GM23338 (cell line): Measurements from ENCODE around the gene DOCK4. TPM values are rescaled to one million over a fixed set of nuclear protein-coding genes. Genes with fewer than 3 reads are reported as not detected.

Source experiments
- ATAC-seq: fragments of 200-7000 bp; cut with Tn5 transposase; 3 replicates; pipeline ENCODE4 v1.9.1; 2020
- DNase-seq: peaks from one replicate; pipeline ENCODE4 v3.0.0-alpha.2; 2015; ENCODE audit warnings: low spot score
- H2AFZ ChIP-seq: fragments of 200-600 bp; sonication (generic); 2 replicates; pipeline ENCODE4 v1.8.0; 2016; ENCODE audit warnings: antibody characterized with exemption, mild to moderate bottlenecking, moderate library complexity
- H3F3A ChIP-seq: fragments of 200-600 bp; sonication (generic); replicated peaks from 2 replicates; pipeline ENCODE4 v1.8.0; 2017; ENCODE audit warnings: antibody characterized with exemption, mixed run types, low read depth
- H3K27ac ChIP-seq: fragments of 200-600 bp; sonication (generic); 2 replicates; pipeline ENCODE4 v1.6.1; 2016; ENCODE audit warnings: low read depth
- H3K27me3 ChIP-seq: fragments of 200-600 bp; sonication (generic); 2 replicates; pipeline ENCODE4 v1.8.0; 2016; ENCODE audit warnings: mild to moderate bottlenecking, mixed run types, moderate library complexity; ENCODE audit not compliant: insufficient read depth
- H3K36me3 ChIP-seq: fragments of 200-600 bp; sonication (generic); 2 replicates; pipeline ENCODE4 v1.8.0; 2016; ENCODE audit warnings: mild to moderate bottlenecking; ENCODE audit not compliant: insufficient read depth
- H3K4me1 ChIP-seq: fragments of 200-600 bp; sonication (generic); 2 replicates; pipeline ENCODE4 v1.8.0; 2016; ENCODE audit warnings: mild to moderate bottlenecking, moderate library complexity; ENCODE audit not compliant: insufficient read depth
- H3K4me2 ChIP-seq: fragments of 200-600 bp; sonication (generic); 2 replicates; pipeline ENCODE4 v1.7.1; 2017; ENCODE audit warnings: mixed run types
- H3K4me3 ChIP-seq: fragments of 200-600 bp; sonication (generic); 2 replicates; pipeline ENCODE4 v1.6.1; 2016; ENCODE audit warnings: mixed run types
- H3K79me2 ChIP-seq: fragments of 200-600 bp; sonication (generic); replicated peaks from 2 replicates; pipeline ENCODE4 v1.8.0; 2017; ENCODE audit warnings: mild to moderate bottlenecking; ENCODE audit not compliant: insufficient read depth
- H3K9me2 ChIP-seq: fragments of 200-600 bp; sonication (generic); 2 replicates; pipeline ENCODE4 v1.8.0; 2017; ENCODE audit not compliant: insufficient read depth
- H4K20me1 ChIP-seq: fragments of 200-600 bp; sonication (generic); replicated peaks from 2 replicates; pipeline ENCODE4 v1.8.0; 2017; ENCODE audit warnings: mild to moderate bottlenecking; ENCODE audit not compliant: insufficient read depth
- H3K27ac Mint-ChIP-seq: 2 replicates; pipeline ENCODE4 v1.8.0; 2020; ENCODE audit warnings: inconsistent platforms, mild to moderate bottlenecking, moderate library complexity, mixed read lengths
- H3K27me3 Mint-ChIP-seq: 3 replicates; pipeline ENCODE4 v1.8.0; 2022; ENCODE audit warnings: low read depth, mild to moderate bottlenecking, moderate library complexity, mixed read lengths, inconsistent platforms; ENCODE audit not compliant: insufficient read depth, poor library complexity
- H3K36me3 Mint-ChIP-seq: 3 replicates; pipeline ENCODE4 v1.8.0; 2021; ENCODE audit warnings: low read depth, mild to moderate bottlenecking, inconsistent platforms, moderate library complexity, mixed read lengths
- H3K4me1 Mint-ChIP-seq: 3 replicates; pipeline ENCODE4 v1.8.0; 2020; ENCODE audit warnings: mild to moderate bottlenecking, inconsistent platforms, mixed read lengths
- H3K4me3 Mint-ChIP-seq: 3 replicates; pipeline ENCODE4 v1.8.0; 2021; ENCODE audit warnings: moderate library complexity, mild to moderate bottlenecking, inconsistent platforms, mixed read lengths
- H3K9me3 Mint-ChIP-seq: 3 replicates; pipeline ENCODE4 v1.8.0; 2020; ENCODE audit warnings: moderate library complexity, mild to moderate bottlenecking, inconsistent platforms, mixed read lengths
- CREB1 ChIP-seq: fragments of 250-450 bp; sonication (Bioruptor Pico); IDR thresholded peaks from 2 replicates; pipeline ENCODE4 v1.5.0; 2020; ENCODE audit warnings: low read depth, mild to moderate bottlenecking, moderate library complexity
- EZH2 ChIP-seq: fragments of 200-600 bp; sonication (generic); IDR thresholded peaks from one replicate; pipeline ENCODE4 v1.8.0; 2017; ENCODE audit warnings: antibody characterized with exemption, mild to moderate bottlenecking, low read depth; ENCODE audit not compliant: unreplicated experiment
- EZH2phosphoT487 ChIP-seq: fragments of 200-600 bp; sonication (generic); IDR thresholded peaks from one replicate; pipeline ENCODE4 v1.8.1; 2018; ENCODE audit warnings: antibody characterized with exemption; ENCODE audit not compliant: unreplicated experiment
- JUNB ChIP-seq: IDR thresholded peaks from one replicate; pipeline ENCODE4 v1.6.1; 2016; ENCODE audit warnings: antibody characterized with exemption; ENCODE audit not compliant: unreplicated experiment
- NANOG ChIP-seq: IDR thresholded peaks from 2 replicates; pipeline ENCODE4 v1.6.1; 2016; ENCODE audit warnings: antibody characterized with exemption, borderline replicate concordance
- STAT1 ChIP-seq: IDR thresholded peaks from one replicate; pipeline ENCODE4 v1.6.1; 2016; ENCODE audit warnings: antibody characterized with exemption; ENCODE audit not compliant: unreplicated experiment
- ZNF114 ChIP-seq: fragments of 250-450 bp; sonication (Bioruptor Pico); IDR thresholded peaks from 2 replicates; pipeline ENCODE4 v1.5.0; 2020; ENCODE audit warnings: mild to moderate bottlenecking, moderate library complexity
- ZNF331 ChIP-seq: fragments of 250-450 bp; sonication (Bioruptor Pico); IDR thresholded peaks from 2 replicates; pipeline ENCODE4 v1.5.0; 2020; ENCODE audit warnings: low read depth, mild to moderate bottlenecking, moderate library complexity
- polyA plus RNA-seq: library from polyadenylated mRNA; unstranded; fragments of >200 nt; fragmentation: Nextera tagmentation; extraction: Ambion mirVana; gene quantifications from 2 replicates; pipeline ENCODE4 v1.2.1, GENCODE V29; 2016
- total RNA-seq: library from RNA; depleted of rRNA; stranded (reverse); fragments of >200 nt; shearing (Covaris generic); gene quantifications from 2 replicates; pipeline ENCODE4 v1.2.3, GENCODE V29; 2014
- TF ChIP-seq, protein P1 (sequence below): IDR thresholded peaks from 2 replicates; pipeline ENCODE4 v1.6.1; 2016; ENCODE audit warnings: antibody characterized with exemption
- TF ChIP-seq, protein P2 (sequence below): fragments of 250-450 bp; sonication (Bioruptor Pico); IDR thresholded peaks from 2 replicates; pipeline ENCODE4 v1.5.0; 2020; ENCODE audit warnings: mild to moderate bottlenecking, moderate library complexity
- TF ChIP-seq, protein P3 (sequence below), 2 experiments: fragments of 200-600 bp in 1 of 2; sonication (generic) in 1 of 2; conservative IDR thresholded peaks; 2 replicates each; pipeline versions ENCODE4 v1.5.1 to v1.6.1; 2016 to 2017; ENCODE audit warnings: antibody characterized with exemption in 2 of 2, low read depth in 2 of 2, mild to moderate bottlenecking in 2 of 2, moderate library complexity in 1 of 2
- TF ChIP-seq, protein P4 (sequence below): IDR thresholded peaks from one replicate; pipeline ENCODE4 v1.6.1; 2018; ENCODE audit warnings: antibody characterized with exemption; ENCODE audit not compliant: unreplicated experiment

Gene DOCK4
- total and polyA plus RNA-seq, 2 experiments from 2014 or later = 6.3 to 33.8 TPM

DNA sequence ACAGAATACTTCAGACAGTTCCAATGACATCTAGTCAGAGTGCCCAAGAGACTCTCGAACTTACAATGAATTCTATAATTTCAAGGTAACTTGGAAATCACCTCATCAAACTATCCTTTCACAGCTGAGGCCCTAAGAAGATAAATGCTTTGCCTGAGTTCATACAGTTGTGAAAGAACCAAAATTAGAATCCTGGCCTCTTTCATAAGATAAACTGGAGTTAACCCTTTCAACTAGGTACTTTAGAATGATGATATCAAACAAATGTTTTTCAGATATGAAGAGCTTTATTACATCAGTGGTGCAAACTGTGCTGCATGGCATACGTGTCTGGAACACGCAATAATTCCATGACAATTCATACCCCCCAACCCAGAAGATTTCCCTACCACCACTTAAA lies 17.9 kb downstream of the DOCK4 start (continued):
- TF ChIP-seq, protein P1, sequence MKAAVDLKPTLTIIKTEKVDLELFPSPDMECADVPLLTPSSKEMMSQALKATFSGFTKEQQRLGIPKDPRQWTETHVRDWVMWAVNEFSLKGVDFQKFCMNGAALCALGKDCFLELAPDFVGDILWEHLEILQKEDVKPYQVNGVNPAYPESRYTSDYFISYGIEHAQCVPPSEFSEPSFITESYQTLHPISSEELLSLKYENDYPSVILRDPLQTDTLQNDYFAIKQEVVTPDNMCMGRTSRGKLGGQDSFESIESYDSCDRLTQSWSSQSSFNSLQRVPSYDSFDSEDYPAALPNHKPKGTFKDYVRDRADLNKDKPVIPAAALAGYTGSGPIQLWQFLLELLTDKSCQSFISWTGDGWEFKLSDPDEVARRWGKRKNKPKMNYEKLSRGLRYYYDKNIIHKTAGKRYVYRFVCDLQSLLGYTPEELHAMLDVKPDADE = no peak
- TF ChIP-seq EZH2phosphoT487 = no peak

DNA sequence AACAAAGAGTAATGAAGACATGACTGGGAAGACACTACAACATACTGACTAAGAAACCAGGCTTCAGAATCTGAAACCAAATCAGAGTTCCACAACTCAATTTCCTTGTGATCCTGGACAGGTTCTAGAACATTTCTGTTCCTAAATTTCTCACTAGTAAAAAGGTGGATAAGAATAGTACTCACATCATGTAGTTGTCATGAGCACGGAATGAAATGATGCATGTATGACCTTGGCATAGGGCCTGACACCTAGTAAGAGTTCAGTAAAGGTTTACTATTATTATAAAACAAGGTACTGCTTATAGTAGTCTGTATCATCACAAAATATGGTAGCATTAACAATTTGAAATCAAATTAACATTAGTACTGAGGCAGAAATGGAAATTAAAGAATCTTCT lies 19.9 kb downstream of the DOCK4 start:
- TF ChIP-seq, protein P1 = no peak
- TF ChIP-seq ZNF331 (CRISPR knock-in tag) = no peak
- TF ChIP-seq, protein P2, sequence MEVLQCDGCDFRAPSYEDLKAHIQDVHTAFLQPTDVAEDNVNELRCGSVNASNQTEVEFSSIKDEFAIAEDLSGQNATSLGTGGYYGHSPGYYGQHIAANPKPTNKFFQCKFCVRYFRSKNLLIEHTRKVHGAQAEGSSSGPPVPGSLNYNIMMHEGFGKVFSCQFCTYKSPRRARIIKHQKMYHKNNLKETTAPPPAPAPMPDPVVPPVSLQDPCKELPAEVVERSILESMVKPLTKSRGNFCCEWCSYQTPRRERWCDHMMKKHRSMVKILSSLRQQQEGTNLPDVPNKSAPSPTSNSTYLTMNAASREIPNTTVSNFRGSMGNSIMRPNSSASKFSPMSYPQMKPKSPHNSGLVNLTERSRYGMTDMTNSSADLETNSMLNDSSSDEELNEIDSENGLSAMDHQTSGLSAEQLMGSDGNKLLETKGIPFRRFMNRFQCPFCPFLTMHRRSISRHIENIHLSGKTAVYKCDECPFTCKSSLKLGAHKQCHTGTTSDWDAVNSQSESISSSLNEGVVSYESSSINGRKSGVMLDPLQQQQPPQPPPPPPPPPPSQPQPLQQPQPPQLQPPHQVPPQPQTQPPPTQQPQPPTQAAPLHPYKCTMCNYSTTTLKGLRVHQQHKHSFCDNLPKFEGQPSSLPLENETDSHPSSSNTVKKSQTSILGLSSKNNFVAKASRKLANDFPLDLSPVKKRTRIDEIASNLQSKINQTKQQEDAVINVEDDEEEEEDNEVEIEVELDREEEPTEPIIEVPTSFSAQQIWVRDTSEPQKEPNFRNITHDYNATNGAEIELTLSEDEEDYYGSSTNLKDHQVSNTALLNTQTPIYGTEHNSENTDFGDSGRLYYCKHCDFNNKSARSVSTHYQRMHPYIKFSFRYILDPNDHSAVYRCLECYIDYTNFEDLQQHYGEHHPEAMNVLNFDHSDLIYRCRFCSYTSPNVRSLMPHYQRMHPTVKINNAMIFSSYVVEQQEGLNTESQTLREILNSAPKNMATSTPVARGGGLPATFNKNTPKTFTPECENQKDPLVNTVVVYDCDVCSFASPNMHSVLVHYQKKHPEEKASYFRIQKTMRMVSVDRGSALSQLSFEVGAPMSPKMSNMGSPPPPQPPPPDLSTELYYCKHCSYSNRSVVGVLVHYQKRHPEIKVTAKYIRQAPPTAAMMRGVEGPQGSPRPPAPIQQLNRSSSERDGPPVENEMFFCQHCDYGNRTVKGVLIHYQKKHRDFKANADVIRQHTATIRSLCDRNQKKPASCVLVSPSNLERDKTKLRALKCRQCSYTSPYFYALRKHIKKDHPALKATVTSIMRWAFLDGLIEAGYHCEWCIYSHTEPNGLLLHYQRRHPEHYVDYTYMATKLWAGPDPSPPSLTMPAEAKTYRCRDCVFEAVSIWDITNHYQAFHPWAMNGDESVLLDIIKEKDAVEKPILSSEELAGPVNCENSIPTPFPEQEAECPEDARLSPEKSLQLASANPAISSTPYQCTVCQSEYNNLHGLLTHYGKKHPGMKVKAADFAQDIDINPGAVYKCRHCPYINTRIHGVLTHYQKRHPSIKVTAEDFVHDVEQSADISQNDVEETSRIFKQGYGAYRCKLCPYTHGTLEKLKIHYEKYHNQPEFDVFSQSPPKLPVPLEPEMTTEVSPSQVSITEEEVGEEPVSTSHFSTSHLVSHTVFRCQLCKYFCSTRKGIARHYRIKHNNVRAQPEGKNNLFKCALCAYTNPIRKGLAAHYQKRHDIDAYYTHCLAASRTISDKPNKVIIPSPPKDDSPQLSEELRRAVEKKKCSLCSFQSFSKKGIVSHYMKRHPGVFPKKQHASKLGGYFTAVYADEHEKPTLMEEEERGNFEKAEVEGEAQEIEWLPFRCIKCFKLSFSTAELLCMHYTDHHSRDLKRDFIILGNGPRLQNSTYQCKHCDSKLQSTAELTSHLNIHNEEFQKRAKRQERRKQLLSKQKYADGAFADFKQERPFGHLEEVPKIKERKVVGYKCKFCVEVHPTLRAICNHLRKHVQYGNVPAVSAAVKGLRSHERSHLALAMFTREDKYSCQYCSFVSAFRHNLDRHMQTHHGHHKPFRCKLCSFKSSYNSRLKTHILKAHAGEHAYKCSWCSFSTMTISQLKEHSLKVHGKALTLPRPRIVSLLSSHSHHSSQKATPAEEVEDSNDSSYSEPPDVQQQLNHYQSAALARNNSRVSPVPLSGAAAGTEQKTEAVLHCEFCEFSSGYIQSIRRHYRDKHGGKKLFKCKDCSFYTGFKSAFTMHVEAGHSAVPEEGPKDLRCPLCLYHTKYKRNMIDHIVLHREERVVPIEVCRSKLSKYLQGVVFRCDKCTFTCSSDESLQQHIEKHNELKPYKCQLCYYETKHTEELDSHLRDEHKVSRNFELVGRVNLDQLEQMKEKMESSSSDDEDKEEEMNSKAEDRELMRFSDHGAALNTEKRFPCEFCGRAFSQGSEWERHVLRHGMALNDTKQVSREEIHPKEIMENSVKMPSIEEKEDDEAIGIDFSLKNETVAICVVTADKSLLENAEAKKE (CRISPR knock-in tag) = no peak
- TF ChIP-seq, protein P3, sequence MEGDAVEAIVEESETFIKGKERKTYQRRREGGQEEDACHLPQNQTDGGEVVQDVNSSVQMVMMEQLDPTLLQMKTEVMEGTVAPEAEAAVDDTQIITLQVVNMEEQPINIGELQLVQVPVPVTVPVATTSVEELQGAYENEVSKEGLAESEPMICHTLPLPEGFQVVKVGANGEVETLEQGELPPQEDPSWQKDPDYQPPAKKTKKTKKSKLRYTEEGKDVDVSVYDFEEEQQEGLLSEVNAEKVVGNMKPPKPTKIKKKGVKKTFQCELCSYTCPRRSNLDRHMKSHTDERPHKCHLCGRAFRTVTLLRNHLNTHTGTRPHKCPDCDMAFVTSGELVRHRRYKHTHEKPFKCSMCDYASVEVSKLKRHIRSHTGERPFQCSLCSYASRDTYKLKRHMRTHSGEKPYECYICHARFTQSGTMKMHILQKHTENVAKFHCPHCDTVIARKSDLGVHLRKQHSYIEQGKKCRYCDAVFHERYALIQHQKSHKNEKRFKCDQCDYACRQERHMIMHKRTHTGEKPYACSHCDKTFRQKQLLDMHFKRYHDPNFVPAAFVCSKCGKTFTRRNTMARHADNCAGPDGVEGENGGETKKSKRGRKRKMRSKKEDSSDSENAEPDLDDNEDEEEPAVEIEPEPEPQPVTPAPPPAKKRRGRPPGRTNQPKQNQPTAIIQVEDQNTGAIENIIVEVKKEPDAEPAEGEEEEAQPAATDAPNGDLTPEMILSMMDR (conservative IDR thresholded peaks at IDR 0.05; ENCODE audit: low read depth in 2 of 2) = no peak
- TF ChIP-seq STAT1 = no peak
- no peak for TF ChIP-seq EZH2
- TF ChIP-seq, protein P4, sequence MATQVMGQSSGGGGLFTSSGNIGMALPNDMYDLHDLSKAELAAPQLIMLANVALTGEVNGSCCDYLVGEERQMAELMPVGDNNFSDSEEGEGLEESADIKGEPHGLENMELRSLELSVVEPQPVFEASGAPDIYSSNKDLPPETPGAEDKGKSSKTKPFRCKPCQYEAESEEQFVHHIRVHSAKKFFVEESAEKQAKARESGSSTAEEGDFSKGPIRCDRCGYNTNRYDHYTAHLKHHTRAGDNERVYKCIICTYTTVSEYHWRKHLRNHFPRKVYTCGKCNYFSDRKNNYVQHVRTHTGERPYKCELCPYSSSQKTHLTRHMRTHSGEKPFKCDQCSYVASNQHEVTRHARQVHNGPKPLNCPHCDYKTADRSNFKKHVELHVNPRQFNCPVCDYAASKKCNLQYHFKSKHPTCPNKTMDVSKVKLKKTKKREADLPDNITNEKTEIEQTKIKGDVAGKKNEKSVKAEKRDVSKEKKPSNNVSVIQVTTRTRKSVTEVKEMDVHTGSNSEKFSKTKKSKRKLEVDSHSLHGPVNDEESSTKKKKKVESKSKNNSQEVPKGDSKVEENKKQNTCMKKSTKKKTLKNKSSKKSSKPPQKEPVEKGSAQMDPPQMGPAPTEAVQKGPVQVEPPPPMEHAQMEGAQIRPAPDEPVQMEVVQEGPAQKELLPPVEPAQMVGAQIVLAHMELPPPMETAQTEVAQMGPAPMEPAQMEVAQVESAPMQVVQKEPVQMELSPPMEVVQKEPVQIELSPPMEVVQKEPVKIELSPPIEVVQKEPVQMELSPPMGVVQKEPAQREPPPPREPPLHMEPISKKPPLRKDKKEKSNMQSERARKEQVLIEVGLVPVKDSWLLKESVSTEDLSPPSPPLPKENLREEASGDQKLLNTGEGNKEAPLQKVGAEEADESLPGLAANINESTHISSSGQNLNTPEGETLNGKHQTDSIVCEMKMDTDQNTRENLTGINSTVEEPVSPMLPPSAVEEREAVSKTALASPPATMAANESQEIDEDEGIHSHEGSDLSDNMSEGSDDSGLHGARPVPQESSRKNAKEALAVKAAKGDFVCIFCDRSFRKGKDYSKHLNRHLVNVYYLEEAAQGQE = no peak
- TF ChIP-seq NANOG = no peak
- TF ChIP-seq CREB1 = no peak
- no peak for TF ChIP-seq ZNF114 (CRISPR knock-in tag)
- TF ChIP-seq EZH2phosphoT487 = no peak
- no peak for TF ChIP-seq JUNB
- Mint-ChIP-seq H3K4me1 (peaks cover 27% of the 10 kb centered on the region), H3K9me3 (no peaks in the 10 kb centered on the region), H3K27ac (no peak overlapping the region), H3K27me3 (no peaks in the 10 kb centered on the region), H3K36me3 (no peaks in the 10 kb centered on the region), H3K4me3 (no peak overlapping the region)
- Histone ChIP-seq H3K4me2 (no peak overlapping the region), H3K79me2 (peaks cover 94% of the 10 kb centered on the region), H3K27me3 (no peaks in the 10 kb centered on the region), H4K20me1 (peaks cover 12% of the 10 kb centered on the region), H3K4me3 (no peak overlapping the region), H3K4me1 (peaks cover 6% of the 10 kb centered on the region; the same call in 1 of the 2 replicates), H3K27ac (no peak overlapping the region), H3F3A (no peaks in the 10 kb centered on the region), H3K9me2 (no peaks in the 10 kb centered on the region), H3K36me3 (no peaks in the 10 kb centered on the region), H2AFZ (no peak overlapping the region)
- ATAC-seq (no peak), DNase-seq (no peak)
